UCSD-AML1 (cell line): ENCODE results near the gene OGFOD1.
A peak's percentile ranks its signal among the peaks of the same experiment; 100 is the strongest.
"Not testable (repeated sequence)": the region's sequence is repeated elsewhere in the genome, so short reads cannot be mapped to it uniquely, and the experiment has no call there.

Experiments
- DNase-seq: peaks from one replicate; lab custom pipeline; 2025; ENCODE audit not compliant: unreplicated experiment; lab: John Stamatoyannopoulos, UW

OGFOD1 gene

GRCh38 chr16:56479469-56479868 lies 28.1 kb downstream of the OGFOD1 start:
- DNase-seq: no peak

- DNase-seq: no peak
Measured at GRCh38 chr16:56480776-56481467, 29.6 kb downstream of the OGFOD1 start.

GRCh38 chr16:56481468-56482122 lies 30.2 kb downstream of the OGFOD1 start:
- no peak for DNase-seq

- DNase-seq: no peak
Measured at GRCh38 chr16:56482683-56483236, 31.4 kb downstream of the OGFOD1 start.

GRCh38 chr16:56483394-56483793 lies 32.0 kb downstream of the OGFOD1 start:
- no peak for DNase-seq

GRCh38 chr16:56488035-56488434 lies 36.7 kb downstream of the OGFOD1 start:
- DNase-seq: no peak

- not testable (repeated sequence) for DNase-seq
Measured at GRCh38 chr16:56488868-56489267, 37.5 kb downstream of the OGFOD1 start.

GRCh38 chr16:56491657-56492261 lies 40.4 kb downstream of the OGFOD1 start:
- no peak for DNase-seq

GRCh38 chr16:56493126-56493525 lies 41.8 kb downstream of the OGFOD1 start:
- no peak for DNase-seq

GRCh38 chr16:56493815-56494214 lies 42.5 kb downstream of the OGFOD1 start:
- no peak for DNase-seq

- DNase-seq: no peak
Measured at GRCh38 chr16:56505181-56505580, 53.8 kb downstream of the OGFOD1 start.

- no peak for DNase-seq
Measured at GRCh38 chr16:56506941-56507340, 55.6 kb downstream of the OGFOD1 start.

- no peak for DNase-seq
Measured at GRCh38 chr16:56510544-56510943, 59.2 kb downstream of the OGFOD1 start.

- no peak for DNase-seq
Measured at GRCh38 chr16:56512025-56512424, 60.7 kb downstream of the OGFOD1 start.

GRCh38 chr16:56513091-56513490 lies 61.7 kb downstream of the OGFOD1 start:
- no peak for DNase-seq

- peak; percentile 15 for DNase-seq
Measured at GRCh38 chr16:56513972-56514371, 62.6 kb downstream of the OGFOD1 start.

- no peak for DNase-seq
Measured at GRCh38 chr16:56514845-56515244, 63.5 kb downstream of the OGFOD1 start.

- DNase-seq: no peak
Measured at GRCh38 chr16:56515665-56516064, 64.3 kb downstream of the OGFOD1 start.

- no peak for DNase-seq
Measured at GRCh38 chr16:56517206-56517605, 65.9 kb downstream of the OGFOD1 start.

GRCh38 chr16:56518425-56518824 lies 67.1 kb downstream of the OGFOD1 start:
- no peak for DNase-seq

GRCh38 chr16:56519459-56520250 lies 68.3 kb downstream of the OGFOD1 start, which contains the start of gene BBS2:
BBS2 (minus strand) TSS chr16:56520024; CDS start chr16:56519862, 162 bp downstream.
- DNase-seq: peak; percentile 90
